Esophagus muscularis mucosa (tissue), 4 donors: ENCODE measurements around the gene MIAT. TPM values are rescaled to one million over a fixed set of nuclear protein-coding genes. Genes with fewer than 3 reads are reported as not detected.

Experiments used
- DNase-seq: peaks from one replicate; pipeline ENCODE4 v3.0.0-alpha.2; 2017; ENCODE audit errors: extremely low spot score
- H3K27ac ChIP-seq, 4 donors: fragments of 200-600 bp; sonication (generic); replicated peaks in 1 of 4; 1 replicate in 3 of 4; 2 replicates in 1 of 4; pipeline ENCODE4 v1.5.1; 2016 to 2019; ENCODE audit warnings: mild to moderate bottlenecking in 1 of 4
- H3K27me3 ChIP-seq, 4 donors: fragments of 200-600 bp; sonication (generic); one replicate each; pipeline versions ENCODE4 v1.5.1 to v1.6.0; 2016 to 2019
- H3K36me3 ChIP-seq, 4 donors: fragments of 200-600 bp; sonication (generic); one replicate each; pipeline ENCODE4 v1.5.1; 2016 to 2019
- H3K4me1 ChIP-seq, 4 donors: fragments of 200-600 bp; sonication (generic); one replicate each; pipeline ENCODE4 v1.5.1; 2016 to 2019
- H3K4me3 ChIP-seq, 4 donors: fragments of 200-600 bp; sonication (generic); 1 replicate in 2 of 4; 2 replicates in 2 of 4; pipeline ENCODE4 v1.5.1; 2016 to 2019; ENCODE audit warnings: mild to moderate bottlenecking in 4 of 4, moderate library complexity in 1 of 4
- H3K9me3 ChIP-seq, 4 donors: fragments of 200-600 bp; sonication (generic); 1 replicate in 3 of 4; 2 replicates in 1 of 4; pipeline ENCODE4 v1.5.1; 2016 to 2019
- CTCF ChIP-seq, 3 experiments: fragments of 200-600 bp in 2 of 3; fragments of 450-650 bp in 1 of 3; sonication (generic) in 2 of 3; IDR thresholded peaks; one replicate each; pipeline ENCODE4 v1.5.1; 2017 to 2019; ENCODE audit warnings: antibody characterized with exemption in 3 of 3, mild to moderate bottlenecking in 2 of 3, moderate library complexity in 1 of 3
- EP300 ChIP-seq: sonication (generic); formaldehyde crosslinking; IDR thresholded peaks from one replicate; pipeline ENCODE4 v1.6.1; 2017; ENCODE audit warnings: antibody characterized with exemption
- POLR2A ChIP-seq: fragments of 450-650 bp; IDR thresholded peaks from one replicate; pipeline ENCODE4 v1.6.1; 2017; ENCODE audit warnings: antibody characterized with exemption, moderate library complexity, mild to moderate bottlenecking, low read depth
- POLR2AphosphoS5 ChIP-seq, 2 donors: sonication (generic); formaldehyde crosslinking; IDR thresholded peaks; one replicate each; pipeline ENCODE4 v1.6.1; 2017; ENCODE audit warnings: antibody characterized with exemption in 2 of 2
- WGBS: methylation state at CpG from one replicate; pipeline ENCODE4 v1.1.5; 2018; 5-methylcytosine and 5-hydroxymethylcytosine counted together
- intact Hi-C: fragments of 100-400 bp; cut with DNase I; formaldehyde crosslinking; loops from one replicate; pipeline ENCODE4 v1.15.1; 2023
- total RNA-seq, 4 donors: library from RNA; depleted of rRNA; stranded (reverse); fragments of >200 nt; gene quantifications; one replicate each; pipeline versions ENCODE4 v1.1.0 to v1.2.1, GENCODE V29; 2016

The MIAT gene
- 1 to 10 TPM in 1 of 4 donors, under 1 TPM in 3; 0.19 to 1.2 (median 0.38) TPM for total RNA-seq

- no peak within 1 kb of the TSS for H3K27ac ChIP-seq
- no peaks in the 10 kb centered on the region for H3K36me3 ChIP-seq
- peaks cover 22 to 28% (median 26%) of the 10 kb centered on the region in 4 donors for H3K4me1 ChIP-seq
- no peak for DNase-seq
- WGBS, result 10% methylated on average over 6 of the region's 62 CpGs
- TF ChIP-seq EP300 (no peak), CTCF (IDR thresholded peaks at IDR 0.05) (no peak), POLR2A (no peak), POLR2AphosphoS5 (IDR thresholded peaks at IDR 0.05) (no peak)
- H3K9me3 ChIP-seq, result no peaks in the 10 kb centered on the region
- peaks cover 0 to 84% (median 28%) of the 10 kb centered on the region in 4 donors for H3K27me3 ChIP-seq
- intact Hi-C loops, result no loop called here
- H3K4me3 ChIP-seq, result peak within 1 kb of the TSS; percentile 35 to 51 (median 38)
These were observed at the start of gene MIAT for GRCh38 chr22:26656891-26657851. TSS of gene MIAT (plus strand) at chr22:26657588.

- Histone ChIP-seq H3K27ac (no peak overlapping the region), H3K36me3 (no peaks in the 10 kb centered on the region), H3K27me3 (peaks cover 0 to 15% (median 0%) of the 10 kb centered on the region in 4 donors), H3K4me3 (no peak overlapping the region), H3K9me3 (no peaks in the 10 kb centered on the region), H3K4me1 (no peaks in the 10 kb centered on the region)
- TF ChIP-seq CTCF (IDR thresholded peaks at IDR 0.05) (no peak), EP300 (no peak), POLR2A (no peak), POLR2AphosphoS5 (IDR thresholded peaks at IDR 0.05) (no peak)
- intact Hi-C loops, result no loop called here
- WGBS, result 37% methylated on average over 2 of the region's 2 CpGs
- DNase-seq, result no peak
These were observed 49.3 kb upstream of the MIAT start for GRCh38 chr22:26608129-26608528.

- no peak for DNase-seq
These were observed 48.1 kb upstream of the MIAT start for GRCh38 chr22:26609287-26609686.

GRCh38 chr22:26610072-26610958 lies 47.1 kb upstream of the MIAT start:
- DNase-seq, result no peak
- WGBS, result 73% methylated on average over 12 of the region's 12 CpGs
- H3K4me1 ChIP-seq, result no peaks in the 10 kb centered on the region
- intact Hi-C loops, result no loop called here
- H3K9me3 ChIP-seq, result no peaks in the 10 kb centered on the region
- H3K4me3 ChIP-seq, result no peak overlapping the region
- H3K36me3 ChIP-seq, result no peaks in the 10 kb centered on the region
- no peak overlapping the region for H3K27ac ChIP-seq
- H3K27me3 ChIP-seq, result peaks cover 0 to 34% (median 0%) of the 10 kb centered on the region in 4 donors
- TF ChIP-seq POLR2A (no peak), POLR2AphosphoS5 (IDR thresholded peaks at IDR 0.05) (no peak), CTCF (IDR thresholded peaks at IDR 0.05) (no peak), EP300 (no peak)

More at GRCh38 chr22:26609287-26609686, 48.1 kb upstream of the MIAT start:
- Histone ChIP-seq H3K27me3 (peaks cover 0 to 24% (median 0%) of the 10 kb centered on the region in 4 donors), H3K27ac (no peak overlapping the region), H3K9me3 (no peaks in the 10 kb centered on the region), H3K4me1 (no peaks in the 10 kb centered on the region), H3K4me3 (no peak overlapping the region), H3K36me3 (no peaks in the 10 kb centered on the region)
- 89% methylated on average over 2 of the region's 2 CpGs for WGBS
- intact Hi-C loops, result no loop called here
- TF ChIP-seq POLR2AphosphoS5 (IDR thresholded peaks at IDR 0.05) (no peak), POLR2A (no peak), CTCF (IDR thresholded peaks at IDR 0.05) (no peak), EP300 (no peak)
